HEK293 (cell line): ENCODE data around the gene ZNF518B.

Experiments used
- CTCF ChIA-PET: fragments of 350-600 bp; formaldehyde crosslinking; extraction: SDS; loops from one replicate; lab custom pipeline; 2021; ENCODE audit warnings: antibody characterized with exemption; lab: Yijun Ruan, JAX
- POLR2A ChIA-PET: fragments of 300-600 bp; formaldehyde crosslinking; extraction: SDS; loops from one replicate; lab custom pipeline; 2020; ENCODE audit warnings: antibody characterized with exemption, inconsistent platforms; lab: Yijun Ruan, JAX
- H3K27ac ChIP-seq: fragments of 200-500 bp; sonication (Bioruptor generic); 2 replicates; pipeline ENCODE4 v1.5.1; 2014; ENCODE audit warnings: low read depth, low read length, control low read depth, inconsistent platforms; ENCODE audit errors: extremely low read depth
- H3K36me3 ChIP-seq, 2 experiments: fragments of 200-500 bp in 1 of 2; sonication (Bioruptor generic) in 1 of 2; 1 replicate in 1 of 2; 2 replicates in 1 of 2; pipeline ENCODE4 v1.5.1; 2014 to 2017; ENCODE audit warnings: inconsistent platforms in 2 of 2, low read length in 2 of 2; ENCODE audit not compliant: control insufficient read depth in 2 of 2, insufficient read depth in 1 of 2
- H3K4me1 ChIP-seq: fragments of 200-500 bp; sonication (Bioruptor generic); 2 replicates; pipeline ENCODE4 v1.5.1; 2014; ENCODE audit warnings: mild to moderate bottlenecking, low read length, inconsistent platforms; ENCODE audit not compliant: control insufficient read depth, insufficient read depth
- H3K4me3 ChIP-seq: 2 replicates; pipeline ENCODE4 v1.5.1; 2011; ENCODE audit warnings: low read depth, mild to moderate bottlenecking, control low read depth, low read length, moderate library complexity
- H3K9me3 ChIP-seq: fragments of 200-500 bp; sonication (Bioruptor generic); 2 replicates; pipeline ENCODE4 v1.5.1; 2014; ENCODE audit warnings: low read depth, low read length, inconsistent platforms; ENCODE audit not compliant: control insufficient read depth, insufficient read depth
- BCL6B ChIP-seq: fragments of 450-650 bp; formaldehyde crosslinking; IDR thresholded peaks from 2 replicates; pipeline ENCODE4 v1.5.1; 2017; ENCODE audit warnings: missing biosample characterization, missing genetic modification characterization
- EGR2 ChIP-seq: fragments of 450-650 bp; formaldehyde crosslinking; IDR thresholded peaks from 2 replicates; pipeline ENCODE4 v1.5.1; 2016; ENCODE audit warnings: low read depth, missing biosample characterization, missing genetic modification characterization
- GLI4 ChIP-seq: fragments of 450-650 bp; formaldehyde crosslinking; IDR thresholded peaks from 2 replicates; pipeline ENCODE4 v1.5.1; 2016; ENCODE audit warnings: missing biosample characterization, missing genetic modification characterization
- SP3 ChIP-seq: fragments of 450-650 bp; formaldehyde crosslinking; IDR thresholded peaks from 2 replicates; pipeline ENCODE4 v1.5.1; 2016; ENCODE audit warnings: missing biosample characterization, missing genetic modification characterization
- ZBTB11 ChIP-seq: fragments of 450-650 bp; formaldehyde crosslinking; conservative IDR thresholded peaks from 2 replicates; pipeline ENCODE4 v1.5.1; 2016; ENCODE audit warnings: low read depth, missing biosample characterization, missing genetic modification characterization
- ZFP41 ChIP-seq: fragments of 450-650 bp; formaldehyde crosslinking; IDR thresholded peaks from 2 replicates; pipeline ENCODE4 v1.5.1; 2016; ENCODE audit warnings: missing biosample characterization, missing genetic modification characterization, borderline replicate concordance
- ZIC2 ChIP-seq: fragments of 450-650 bp; formaldehyde crosslinking; IDR thresholded peaks from 2 replicates; pipeline ENCODE4 v1.5.1; 2016; ENCODE audit warnings: missing biosample characterization, missing genetic modification characterization
- ZNF148 ChIP-seq: fragments of 450-650 bp; formaldehyde crosslinking; IDR thresholded peaks from 2 replicates; pipeline ENCODE4 v1.5.0; 2017; ENCODE audit warnings: missing biosample characterization, missing genetic modification characterization, borderline replicate concordance
- ZNF274 ChIP-seq, 2 experiments: fragments of 200-500 bp in 1 of 2; fragments of 450-650 bp in 1 of 2; sonication (Bioruptor generic) in 1 of 2; formaldehyde crosslinking in 1 of 2; IDR thresholded peaks; 2 replicates each; pipeline versions ENCODE4 v1.5.1 to v1.6.1; 2014 to 2016; ENCODE audit warnings: borderline replicate concordance in 1 of 2, inconsistent platforms in 1 of 2, low read length in 1 of 2, missing biosample characterization in 1 of 2, missing genetic modification characterization in 1 of 2
- ZNF292 ChIP-seq: fragments of 450-650 bp; formaldehyde crosslinking; IDR thresholded peaks from 2 replicates; pipeline ENCODE4 v1.5.1; 2016; ENCODE audit warnings: low read depth, missing biosample characterization, missing genetic modification characterization, borderline replicate concordance
- ZNF362 ChIP-seq: fragments of 450-650 bp; formaldehyde crosslinking; IDR thresholded peaks from 2 replicates; pipeline ENCODE4 v1.5.1; 2016; ENCODE audit warnings: missing biosample characterization, missing genetic modification characterization
- ZNF548 ChIP-seq: fragments of 450-650 bp; formaldehyde crosslinking; IDR thresholded peaks from 2 replicates; pipeline ENCODE4 v1.5.1; 2016; ENCODE audit warnings: missing biosample characterization, missing genetic modification characterization
- ZNF623 ChIP-seq: fragments of 450-650 bp; formaldehyde crosslinking; IDR thresholded peaks from 2 replicates; pipeline ENCODE4 v1.5.1; 2016; ENCODE audit warnings: missing biosample characterization, missing genetic modification characterization
- ZNF629 ChIP-seq: fragments of 450-650 bp; formaldehyde crosslinking; IDR thresholded peaks from 2 replicates; pipeline ENCODE4 v1.5.1; 2017; ENCODE audit warnings: missing biosample characterization, missing genetic modification characterization
- ZNF692 ChIP-seq: fragments of 450-650 bp; formaldehyde crosslinking; IDR thresholded peaks from 2 replicates; pipeline ENCODE4 v1.5.1; 2016; ENCODE audit warnings: missing biosample characterization, missing genetic modification characterization
- ZSCAN16 ChIP-seq: fragments of 450-650 bp; formaldehyde crosslinking; IDR thresholded peaks from 2 replicates; pipeline ENCODE4 v1.5.1; 2016; ENCODE audit warnings: missing biosample characterization, missing genetic modification characterization
- ZSCAN18 ChIP-seq: fragments of 450-650 bp; formaldehyde crosslinking; IDR thresholded peaks from 2 replicates; pipeline ENCODE4 v1.5.1; 2016; ENCODE audit warnings: missing biosample characterization, missing genetic modification characterization
- ZSCAN23 ChIP-seq: fragments of 450-650 bp; formaldehyde crosslinking; IDR thresholded peaks from 2 replicates; pipeline ENCODE4 v1.5.1; 2016; ENCODE audit warnings: missing biosample characterization, missing genetic modification characterization

ZNF518B gene

GRCh38 chr4:10459305-10459704 lies 2.1 kb upstream of the ZNF518B start:
- ChIA-PET CTCF (no interaction called here), POLR2A (no interaction called here)
- Histone ChIP-seq H3K36me3 (peaks cover 0 to 13% of the 10 kb centered on the region in 2 experiments; a peak in 1 of 3 replicates), H3K9me3 (no peaks in the 10 kb centered on the region), H3K4me3 (no peak overlapping the region), H3K27ac (no peak overlapping the region), H3K4me1 (no peaks in the 10 kb centered on the region)
- TF ChIP-seq ZBTB11 (tag by site-specific recombination) (no peak), ZSCAN23 (no peak), ZNF362 (tag by site-specific recombination) (no peak), SP3 (tag by site-specific recombination) (no peak), ZNF629 (tag by site-specific recombination) (no peak)

- POLR2A ChIA-PET, result interaction anchor here (0.6 kb wide), 1 partner anchor 341 kb away, joined by 3 read pairs; the partner anchor contains the start of gene WDR1
These were observed 951 bp upstream of the ZNF518B start for GRCh38 chr4:10458177-10458576.

More at GRCh38 chr4:10458177-10458576, 951 bp upstream of the ZNF518B start:
- TF ChIP-seq ZNF362 (tag by site-specific recombination) (no peak), ZSCAN16 (tag by site-specific recombination) (no peak), ZNF623 (tag by site-specific recombination) (no peak), ZIC2 (tag by site-specific recombination) (no peak), ZNF548 (tag by site-specific recombination) (no peak), ZNF292 (tag by site-specific recombination) (no peak), ZNF692 (tag by site-specific recombination) (no peak), ZFP41 (no peak), GLI4 (tag by site-specific recombination) (no peak), ZNF148 (tag by site-specific recombination) (no peak), ZNF274 (IDR thresholded peaks at IDR 0.05; ENCODE audit: low read length) (no peak), ZNF274 (tag by site-specific recombination; IDR thresholded peaks at IDR 0.05; ENCODE audit: borderline replicate concordance) (no peak), ZSCAN18 (tag by site-specific recombination) (no peak), SP3 (tag by site-specific recombination) (no peak), BCL6B (tag by site-specific recombination) (no peak), EGR2 (no peak)
- no peak overlapping the region for H3K4me3 ChIP-seq
- CTCF ChIA-PET, result interaction anchor here (0.6 to 1.2 kb wide), 2 partner anchors 80 to 194 kb away, joined by 3 to 5 read pairs; no protein-coding TSS in a partner anchor
- H3K4me1 ChIP-seq, result no peaks in the 10 kb centered on the region
- no peak overlapping the region for H3K27ac ChIP-seq
- H3K36me3 ChIP-seq, result peaks cover 0 to 24% of the 10 kb centered on the region in 2 experiments; a peak in 1 of 3 replicates
- no peaks in the 10 kb centered on the region for H3K9me3 ChIP-seq
